K562 (cell line): Measurements from ENCODE around the gene EEF1A2. TPM values are rescaled to one million over a fixed set of nuclear protein-coding genes. Genes with fewer than 3 reads are reported as not detected.

Experiments used
- CXXC5 ChIP-seq: fragments of 250-450 bp; sonication (Bioruptor Pico); IDR thresholded peaks from 2 replicates; pipeline ENCODE4 v1.8.0; 2022; ENCODE audit warnings: inconsistent platforms, mild to moderate bottlenecking, moderate library complexity
- HMG20A ChIP-seq: fragments of 450-650 bp; formaldehyde crosslinking; conservative IDR thresholded peaks from 2 replicates; pipeline ENCODE4 v1.4.0; 2020; ENCODE audit warnings: mild to moderate bottlenecking, mixed read lengths
- MTA3 ChIP-seq: fragments of 450-650 bp; formaldehyde crosslinking; IDR thresholded peaks from 2 replicates; pipeline ENCODE4 v1.6.1; 2017; ENCODE audit warnings: mild to moderate bottlenecking, borderline replicate concordance
- NCOA2 ChIP-seq, 2 experiments: fragments of 450-650 bp; IDR thresholded peaks; 2 replicates each; pipeline ENCODE4 v1.6.1; 2018; ENCODE audit warnings: mild to moderate bottlenecking in 2 of 2, moderate library complexity in 1 of 2; ENCODE audit not compliant: partially characterized antibody in 2 of 2
- RAD21 ChIP-seq, 2 experiments: fragments of 250-450 bp in 1 of 2; fragments of 450-650 bp in 1 of 2; sonication (Bioruptor Pico) in 1 of 2; formaldehyde crosslinking in 1 of 2; IDR thresholded peaks in 1 of 2; conservative IDR thresholded peaks in 1 of 2; 2 replicates each; pipeline versions ENCODE4 v1.4.0 to v1.8.0; 2020 to 2022; ENCODE audit warnings: mild to moderate bottlenecking in 2 of 2, moderate library complexity in 1 of 2
- SIN3A ChIP-seq, 2 experiments: fragments of 150-350 bp in 1 of 2; IDR thresholded peaks; 2 replicates each; pipeline ENCODE4 v1.6.1; 2011 to 2016; ENCODE audit warnings: borderline replicate concordance in 2 of 2, low read depth in 2 of 2, low read length in 2 of 2, mild to moderate bottlenecking in 2 of 2, moderate library complexity in 2 of 2; ENCODE audit not compliant: control insufficient read depth in 1 of 2
- TRIM24 ChIP-seq, 2 experiments: fragments of 450-650 bp; IDR thresholded peaks; 2 replicates each; pipeline ENCODE4 v1.6.1; 2016
- TRIM28 ChIP-seq: fragments of 450-650 bp; IDR thresholded peaks from 2 replicates; pipeline ENCODE4 v1.6.1; 2017
- USF1 ChIP-seq: sonication (generic); formaldehyde crosslinking; IDR thresholded peaks from 2 replicates; pipeline ENCODE4 v1.9.0; 2022; ENCODE audit warnings: mild to moderate bottlenecking, missing genetic modification reagents
- ZBTB40 ChIP-seq, 2 experiments: fragments of 450-650 bp in 1 of 2; sonication (generic) in 1 of 2; formaldehyde crosslinking in 1 of 2; IDR thresholded peaks; 2 replicates each; pipeline versions ENCODE4 v1.7.1 to v1.9.0; 2016 to 2022; ENCODE audit warnings: inconsistent platforms in 1 of 2, mild to moderate bottlenecking in 1 of 2, missing genetic modification reagents in 1 of 2
- ZNF384 ChIP-seq: IDR thresholded peaks from 2 replicates; pipeline ENCODE4 v1.6.1; 2012; ENCODE audit warnings: low read depth, low read length, improper control_type of control experiment
- ZSCAN32 ChIP-seq: fragments of 450-650 bp; formaldehyde crosslinking; IDR thresholded peaks from 2 replicates; pipeline ENCODE4 v1.4.0; 2020; ENCODE audit warnings: mild to moderate bottlenecking, moderate library complexity
- polyA plus RNA-seq, 8 experiments: library from polyadenylated mRNA; depleted of rRNA in 4 of 8; stranded (reverse) in 5 of 8; unstranded in 3 of 8; fragments of >200 nt; fragmentation: Nextera tagmentation in 2 of 8; fragmentation: Illumina TruSeq in 1 of 8; extraction: Ambion mirVana in 2 of 8; extraction: Trizol in 1 of 8; gene quantifications; 2 replicates each; pipeline versions ENCODE4 v1.2.1 to v1.2.3, GENCODE V29; 2011 to 2014; ENCODE audit warnings: inconsistent platforms in 1 of 8, missing spikeins in 1 of 8
- total RNA-seq, 7 experiments: library from RNA; depleted of rRNA in 6 of 7; stranded (reverse); fragments of >200 nt in 6 of 7; fragmentation: Illumina TruSeq in 2 of 7; extraction: Trizol in 2 of 7; gene quantifications; 2 replicates each; pipeline versions ENCODE4 v1.2.1 to v1.2.3, GENCODE V29; 2011 to 2021; ENCODE audit warnings: low replicate concordance in 1 of 7
- TF ChIP-seq, protein P1 (sequence below): sonication (generic); formaldehyde crosslinking; IDR thresholded peaks from 2 replicates; pipeline ENCODE4 v1.8.0; 2022; ENCODE audit warnings: missing genetic modification reagents, mild to moderate bottlenecking, moderate library complexity, borderline replicate concordance
- TF ChIP-seq, protein P2 (sequence below): fragments of 450-650 bp; formaldehyde crosslinking; IDR thresholded peaks from 2 replicates; pipeline ENCODE4 v1.4.0; 2022; ENCODE audit warnings: mild to moderate bottlenecking, moderate library complexity

Gene EEF1A2
- total and polyA plus RNA-seq, 9 of the 15 experiments (the other 6 are each of a cell fraction or from before 2014, with no cell fraction given), result 0.04 to 29.6 (median 11.5) TPM

GRCh38 chr20:63520934-63521601, 22.2 kb upstream of the EEF1A2 start (continued):
- TF ChIP-seq, protein P1, sequence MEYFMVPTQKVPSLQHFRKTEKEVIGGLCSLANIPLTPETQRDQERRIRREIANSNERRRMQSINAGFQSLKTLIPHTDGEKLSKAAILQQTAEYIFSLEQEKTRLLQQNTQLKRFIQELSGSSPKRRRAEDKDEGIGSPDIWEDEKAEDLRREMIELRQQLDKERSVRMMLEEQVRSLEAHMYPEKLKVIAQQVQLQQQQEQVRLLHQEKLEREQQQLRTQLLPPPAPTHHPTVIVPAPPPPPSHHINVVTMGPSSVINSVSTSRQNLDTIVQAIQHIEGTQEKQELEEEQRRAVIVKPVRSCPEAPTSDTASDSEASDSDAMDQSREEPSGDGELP (CRISPR knock-in tag), result peak; percentile 44; the same call in 1 of the 2 replicates
- TF ChIP-seq TRIM28 (no peak), USF1 (CRISPR knock-in tag) (no peak), ZSCAN32 (CRISPR knock-in tag) (no peak), ZNF384 (no peak), TRIM24 (IDR thresholded peaks at IDR 0.05) (peak in 1 of 2 experiments; percentile 63; a peak in 2 of 4 replicates), ZBTB40 (IDR thresholded peaks at IDR 0.05) (0 out of 2 replicates have a peak, but pooled peaks have one; percentile 40), ZBTB40 (CRISPR knock-in tag; IDR thresholded peaks at IDR 0.05) (no peak), MTA3 (peak; percentile 18; the same call in 1 of the 2 replicates), HMG20A (CRISPR knock-in tag) (no peak), SIN3A (IDR thresholded peaks at IDR 0.05; ENCODE audit: borderline replicate concordance in 2 of 2, control insufficient read depth in 1 of 2, low read depth in 2 of 2, low read length in 2 of 2) (peak in 1 of 2 experiments; percentile 82; a peak in 1 of 4 replicates), CXXC5 (CRISPR knock-in tag) (peak; percentile 54), RAD21 (CRISPR knock-in tag; conservative IDR thresholded peaks at IDR 0.05 in 1 of 2, IDR thresholded peaks at IDR 0.05 in 1 of 2) (no peak), NCOA2 (IDR thresholded peaks at IDR 0.05; ENCODE audit: partially characterized antibody in 2 of 2) (no peak)
- TF ChIP-seq, protein P2, sequence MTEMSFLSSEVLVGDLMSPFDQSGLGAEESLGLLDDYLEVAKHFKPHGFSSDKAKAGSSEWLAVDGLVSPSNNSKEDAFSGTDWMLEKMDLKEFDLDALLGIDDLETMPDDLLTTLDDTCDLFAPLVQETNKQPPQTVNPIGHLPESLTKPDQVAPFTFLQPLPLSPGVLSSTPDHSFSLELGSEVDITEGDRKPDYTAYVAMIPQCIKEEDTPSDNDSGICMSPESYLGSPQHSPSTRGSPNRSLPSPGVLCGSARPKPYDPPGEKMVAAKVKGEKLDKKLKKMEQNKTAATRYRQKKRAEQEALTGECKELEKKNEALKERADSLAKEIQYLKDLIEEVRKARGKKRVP (CRISPR knock-in tag), result no peak
